ENCODE data around the gene TGM1.

DNA sequence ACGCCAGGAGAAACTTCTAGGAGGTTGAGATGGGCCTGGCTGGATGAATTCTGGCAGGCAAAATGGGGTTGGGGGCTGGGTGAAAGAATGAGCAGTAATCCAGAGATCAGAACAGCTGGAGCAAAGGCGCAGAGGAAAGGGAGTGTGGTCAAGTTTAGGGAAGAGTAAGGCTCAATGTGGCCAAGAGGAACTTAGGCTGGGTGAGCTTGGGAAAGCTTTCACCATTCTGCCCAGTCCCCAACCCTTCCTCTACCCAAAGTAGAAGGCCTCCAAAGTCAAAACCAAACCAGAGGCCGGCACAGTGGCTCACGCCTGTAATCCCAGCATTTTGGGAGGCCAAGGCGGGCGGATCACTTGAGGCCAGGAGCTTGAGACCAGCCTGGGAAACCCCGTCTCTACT, 18.7 kb upstream of the TGM1 start:
- TF ChIP-seq, protein P1, sequence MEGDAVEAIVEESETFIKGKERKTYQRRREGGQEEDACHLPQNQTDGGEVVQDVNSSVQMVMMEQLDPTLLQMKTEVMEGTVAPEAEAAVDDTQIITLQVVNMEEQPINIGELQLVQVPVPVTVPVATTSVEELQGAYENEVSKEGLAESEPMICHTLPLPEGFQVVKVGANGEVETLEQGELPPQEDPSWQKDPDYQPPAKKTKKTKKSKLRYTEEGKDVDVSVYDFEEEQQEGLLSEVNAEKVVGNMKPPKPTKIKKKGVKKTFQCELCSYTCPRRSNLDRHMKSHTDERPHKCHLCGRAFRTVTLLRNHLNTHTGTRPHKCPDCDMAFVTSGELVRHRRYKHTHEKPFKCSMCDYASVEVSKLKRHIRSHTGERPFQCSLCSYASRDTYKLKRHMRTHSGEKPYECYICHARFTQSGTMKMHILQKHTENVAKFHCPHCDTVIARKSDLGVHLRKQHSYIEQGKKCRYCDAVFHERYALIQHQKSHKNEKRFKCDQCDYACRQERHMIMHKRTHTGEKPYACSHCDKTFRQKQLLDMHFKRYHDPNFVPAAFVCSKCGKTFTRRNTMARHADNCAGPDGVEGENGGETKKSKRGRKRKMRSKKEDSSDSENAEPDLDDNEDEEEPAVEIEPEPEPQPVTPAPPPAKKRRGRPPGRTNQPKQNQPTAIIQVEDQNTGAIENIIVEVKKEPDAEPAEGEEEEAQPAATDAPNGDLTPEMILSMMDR (conservative IDR thresholded peaks at IDR 0.05; ENCODE audit: low read depth in 2 of 2): no peak
- no peak for TF ChIP-seq NANOG (IDR thresholded peaks at IDR 0.05; ENCODE audit: borderline replicate concordance)
- no peak for TF ChIP-seq EZH2 (IDR thresholded peaks at IDR 0.05; ENCODE audit: low read depth, unreplicated experiment)
- no peak for TF ChIP-seq JUNB (IDR thresholded peaks at IDR 0.05; ENCODE audit: unreplicated experiment)
- TF ChIP-seq POLR2AphosphoS5 (IDR thresholded peaks at IDR 0.05; ENCODE audit: low read depth): no peak
- TF ChIP-seq CREB1 (CRISPR knock-in tag; IDR thresholded peaks at IDR 0.05; ENCODE audit: low read depth): no peak
- no peak for TF ChIP-seq REST (IDR thresholded peaks at IDR 0.05; ENCODE audit: unreplicated experiment)
- TF ChIP-seq STAT1 (IDR thresholded peaks at IDR 0.05; ENCODE audit: unreplicated experiment): no peak
- TF ChIP-seq ZNF331 (CRISPR knock-in tag; IDR thresholded peaks at IDR 0.05; ENCODE audit: low read depth): no peak
- no peak for TF ChIP-seq EZH2phosphoT487 (IDR thresholded peaks at IDR 0.05; ENCODE audit: unreplicated experiment)
- no peak for TF ChIP-seq ETS1 (IDR thresholded peaks at IDR 0.05)
- TF ChIP-seq ZNF114 (CRISPR knock-in tag; IDR thresholded peaks at IDR 0.05): no peak
